Measurements from ENCODE around the gene GRK5.

GRK5 gene

GRCh38 chr10:119483839-119484238 is 276.5 kb downstream of the GRK5 start:
- no peak for TF ChIP-seq CTCF (IDR thresholded peaks at IDR 0.05; ENCODE audit: low read length, missing control alignments)
- H3K4me3 ChIP-seq (replicated peaks; ENCODE audit: low read depth, low read length): no peak overlapping the region
- no peak for DNase-seq (ENCODE audit: low read depth)

GRCh38 chr10:119488675-119489074 is 281.3 kb downstream of the GRK5 start:
- H3K4me3 ChIP-seq (replicated peaks; ENCODE audit: low read depth, low read length): no peak overlapping the region
- no peak for TF ChIP-seq CTCF (IDR thresholded peaks at IDR 0.05; ENCODE audit: low read length, missing control alignments)
- no peak for DNase-seq (ENCODE audit: low read depth)

- no peak for DNase-seq (ENCODE audit: low read depth)
- TF ChIP-seq CTCF (IDR thresholded peaks at IDR 0.05; ENCODE audit: low read length, missing control alignments): no peak
- H3K4me3 ChIP-seq (replicated peaks; ENCODE audit: low read depth, low read length): no peak overlapping the region
These were observed 282.6 kb downstream of the GRK5 start for GRCh38 chr10:119489991-119490326.

- no peak for TF ChIP-seq CTCF (IDR thresholded peaks at IDR 0.05; ENCODE audit: low read length, missing control alignments)
- DNase-seq (ENCODE audit: low read depth): no peak
- no peak overlapping the region for H3K4me3 ChIP-seq (replicated peaks; ENCODE audit: low read depth, low read length)
These were observed 284.8 kb downstream of the GRK5 start for GRCh38 chr10:119491966-119492757.

- DNase-seq (ENCODE audit: low read depth): no peak
- no peak overlapping the region for H3K4me3 ChIP-seq (replicated peaks; ENCODE audit: low read depth, low read length)
- TF ChIP-seq CTCF (IDR thresholded peaks at IDR 0.05; ENCODE audit: low read length, missing control alignments): no peak
These were observed 285.8 kb downstream of the GRK5 start for GRCh38 chr10:119493155-119493554.

- H3K4me3 ChIP-seq (replicated peaks; ENCODE audit: low read depth, low read length): no peak overlapping the region
- DNase-seq (ENCODE audit: low read depth): no peak
These were observed 287.1 kb downstream of the GRK5 start for GRCh38 chr10:119494236-119495020.

More at GRCh38 chr10:119494236-119495020, 287.1 kb downstream of the GRK5 start:
- TF ChIP-seq CTCF (IDR thresholded peaks at IDR 0.05; ENCODE audit: low read length, missing control alignments): no peak

Data from fibroblast of pulmonary artery (primary cell).